ENCODE data around the gene UCP3.

DNA sequence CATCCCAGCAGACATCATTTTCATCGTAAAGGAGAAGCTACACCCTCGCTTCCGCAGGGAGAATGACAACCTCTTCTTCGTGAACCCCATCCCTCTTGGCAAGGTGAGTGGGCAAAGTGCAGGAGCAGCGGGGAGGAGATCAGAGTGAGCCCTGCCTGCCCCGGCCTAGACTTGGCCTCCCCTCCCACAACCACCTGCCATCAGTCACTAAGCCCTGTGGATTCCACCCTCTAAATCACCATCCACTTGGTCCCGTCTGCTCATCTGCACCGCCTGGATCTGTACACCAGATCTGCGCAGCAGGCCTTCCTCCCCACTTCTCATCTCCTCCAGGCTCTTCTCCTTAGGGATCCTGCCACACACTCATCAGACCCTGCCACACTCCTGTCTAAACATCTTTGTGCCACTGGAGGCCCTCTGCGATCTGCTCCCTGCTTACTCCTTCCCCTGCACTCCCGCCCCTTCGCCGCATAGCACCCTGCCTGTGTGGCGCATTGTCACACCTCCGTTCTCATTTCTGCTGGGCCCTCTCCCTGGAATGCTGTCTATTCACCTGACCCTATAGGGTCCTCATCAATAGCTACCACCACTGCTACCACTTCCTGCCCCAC is 40.4 kb downstream of the UCP3 start:
- TF ChIP-seq ZC3H10 (CRISPR knock-in tag; IDR thresholded peaks at IDR 0.05) (no peak), ZNF8 (CRISPR knock-in tag; IDR thresholded peaks at IDR 0.05) (no peak), GLIS3 (CRISPR knock-in tag; IDR thresholded peaks at IDR 0.05) (no peak), ZFP3 (CRISPR knock-in tag; IDR thresholded peaks at IDR 0.05) (no peak), ARNTL (CRISPR knock-in tag; IDR thresholded peaks at IDR 0.05; ENCODE audit: borderline replicate concordance, low read depth) (no peak), TOX (CRISPR knock-in tag; IDR thresholded peaks at IDR 0.05; ENCODE audit: borderline replicate concordance) (no peak), ISL1 (CRISPR knock-in tag; IDR thresholded peaks at IDR 0.05) (no peak), RARB (CRISPR knock-in tag; IDR thresholded peaks at IDR 0.05) (no peak)
- TF ChIP-seq, protein P1, sequence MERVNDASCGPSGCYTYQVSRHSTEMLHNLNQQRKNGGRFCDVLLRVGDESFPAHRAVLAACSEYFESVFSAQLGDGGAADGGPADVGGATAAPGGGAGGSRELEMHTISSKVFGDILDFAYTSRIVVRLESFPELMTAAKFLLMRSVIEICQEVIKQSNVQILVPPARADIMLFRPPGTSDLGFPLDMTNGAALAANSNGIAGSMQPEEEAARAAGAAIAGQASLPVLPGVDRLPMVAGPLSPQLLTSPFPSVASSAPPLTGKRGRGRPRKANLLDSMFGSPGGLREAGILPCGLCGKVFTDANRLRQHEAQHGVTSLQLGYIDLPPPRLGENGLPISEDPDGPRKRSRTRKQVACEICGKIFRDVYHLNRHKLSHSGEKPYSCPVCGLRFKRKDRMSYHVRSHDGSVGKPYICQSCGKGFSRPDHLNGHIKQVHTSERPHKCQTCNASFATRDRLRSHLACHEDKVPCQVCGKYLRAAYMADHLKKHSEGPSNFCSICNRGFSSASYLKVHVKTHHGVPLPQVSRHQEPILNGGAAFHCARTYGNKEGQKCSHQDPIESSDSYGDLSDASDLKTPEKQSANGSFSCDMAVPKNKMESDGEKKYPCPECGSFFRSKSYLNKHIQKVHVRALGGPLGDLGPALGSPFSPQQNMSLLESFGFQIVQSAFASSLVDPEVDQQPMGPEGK (CRISPR knock-in tag; IDR thresholded peaks at IDR 0.05; ENCODE audit: borderline replicate concordance), result no peak
- TF ChIP-seq, protein P2, sequence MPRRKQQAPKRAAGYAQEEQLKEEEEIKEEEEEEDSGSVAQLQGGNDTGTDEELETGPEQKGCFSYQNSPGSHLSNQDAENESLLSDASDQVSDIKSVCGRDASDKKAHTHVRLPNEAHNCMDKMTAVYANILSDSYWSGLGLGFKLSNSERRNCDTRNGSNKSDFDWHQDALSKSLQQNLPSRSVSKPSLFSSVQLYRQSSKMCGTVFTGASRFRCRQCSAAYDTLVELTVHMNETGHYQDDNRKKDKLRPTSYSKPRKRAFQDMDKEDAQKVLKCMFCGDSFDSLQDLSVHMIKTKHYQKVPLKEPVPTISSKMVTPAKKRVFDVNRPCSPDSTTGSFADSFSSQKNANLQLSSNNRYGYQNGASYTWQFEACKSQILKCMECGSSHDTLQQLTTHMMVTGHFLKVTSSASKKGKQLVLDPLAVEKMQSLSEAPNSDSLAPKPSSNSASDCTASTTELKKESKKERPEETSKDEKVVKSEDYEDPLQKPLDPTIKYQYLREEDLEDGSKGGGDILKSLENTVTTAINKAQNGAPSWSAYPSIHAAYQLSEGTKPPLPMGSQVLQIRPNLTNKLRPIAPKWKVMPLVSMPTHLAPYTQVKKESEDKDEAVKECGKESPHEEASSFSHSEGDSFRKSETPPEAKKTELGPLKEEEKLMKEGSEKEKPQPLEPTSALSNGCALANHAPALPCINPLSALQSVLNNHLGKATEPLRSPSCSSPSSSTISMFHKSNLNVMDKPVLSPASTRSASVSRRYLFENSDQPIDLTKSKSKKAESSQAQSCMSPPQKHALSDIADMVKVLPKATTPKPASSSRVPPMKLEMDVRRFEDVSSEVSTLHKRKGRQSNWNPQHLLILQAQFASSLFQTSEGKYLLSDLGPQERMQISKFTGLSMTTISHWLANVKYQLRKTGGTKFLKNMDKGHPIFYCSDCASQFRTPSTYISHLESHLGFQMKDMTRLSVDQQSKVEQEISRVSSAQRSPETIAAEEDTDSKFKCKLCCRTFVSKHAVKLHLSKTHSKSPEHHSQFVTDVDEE (CRISPR knock-in tag; IDR thresholded peaks at IDR 0.05), result no peak
- TF ChIP-seq, protein P3, sequence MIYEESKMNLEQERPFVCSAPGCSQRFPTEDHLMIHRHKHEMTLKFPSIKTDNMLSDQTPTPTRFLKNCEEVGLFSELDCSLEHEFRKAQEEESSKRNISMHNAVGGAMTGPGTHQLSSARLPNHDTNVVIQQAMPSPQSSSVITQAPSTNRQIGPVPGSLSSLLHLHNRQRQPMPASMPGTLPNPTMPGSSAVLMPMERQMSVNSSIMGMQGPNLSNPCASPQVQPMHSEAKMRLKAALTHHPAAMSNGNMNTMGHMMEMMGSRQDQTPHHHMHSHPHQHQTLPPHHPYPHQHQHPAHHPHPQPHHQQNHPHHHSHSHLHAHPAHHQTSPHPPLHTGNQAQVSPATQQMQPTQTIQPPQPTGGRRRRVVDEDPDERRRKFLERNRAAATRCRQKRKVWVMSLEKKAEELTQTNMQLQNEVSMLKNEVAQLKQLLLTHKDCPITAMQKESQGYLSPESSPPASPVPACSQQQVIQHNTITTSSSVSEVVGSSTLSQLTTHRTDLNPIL (CRISPR knock-in tag; IDR thresholded peaks at IDR 0.05; ENCODE audit: low read depth), result no peak

Measured in SK-N-SH treated with all-trans-retinoic acid at 6 μM for 48 hours (cell line).